Upper lobe of left lung (tissue), 6 donors: Measurements from ENCODE around the gene CAPN9. TPM values are rescaled to one million over a fixed set of nuclear protein-coding genes. Genes with fewer than 3 reads are reported as not detected.
"Not testable (repeated sequence)": the region's sequence is repeated elsewhere in the genome, so short reads cannot be mapped to it uniquely, and the experiment has no call there.

ENCODE experiments used
- ATAC-seq, 2 donors: fragments of 200-7000 bp; cut with Tn5 transposase; one replicate each; pipeline ENCODE4 v1.9.1; 2022; ENCODE audit warnings: mild to moderate bottlenecking in 2 of 2, moderate library complexity in 2 of 2; ENCODE audit not compliant: low FRiP score in 2 of 2
- DNase-seq, 2 donors: peaks; one replicate each; pipeline ENCODE4 v3.0.0-alpha.2; 2019 to 2020
- H3K27ac ChIP-seq, 4 donors: fragments of 200-600 bp; sonication (generic); one replicate each; pipeline ENCODE4 v1.5.1; 2016 to 2019
- H3K27me3 ChIP-seq, 4 donors: fragments of 200-600 bp; sonication (generic); one replicate each; pipeline ENCODE4 v1.5.1; 2017 to 2019
- H3K36me3 ChIP-seq, 4 donors: fragments of 200-600 bp; sonication (generic); one replicate each; pipeline ENCODE4 v1.5.1; 2016 to 2019
- H3K4me1 ChIP-seq, 4 donors: fragments of 200-600 bp; sonication (generic); one replicate each; pipeline ENCODE4 v1.5.1; 2018 to 2019
- H3K4me3 ChIP-seq, 4 donors: fragments of 200-600 bp; sonication (generic); one replicate each; pipeline ENCODE4 v1.5.1; 2017 to 2019; ENCODE audit warnings: mild to moderate bottlenecking in 2 of 4, moderate library complexity in 1 of 4
- H3K9me3 ChIP-seq, 4 donors: fragments of 200-600 bp; sonication (generic); one replicate each; pipeline ENCODE4 v1.5.1; 2018 to 2019
- EP300 ChIP-seq, 4 donors: sonication (generic); formaldehyde crosslinking; IDR thresholded peaks; one replicate each; pipeline ENCODE4 v1.5.1; 2017; ENCODE audit warnings: antibody characterized with exemption in 4 of 4, control low read depth in 2 of 4
- POLR2A ChIP-seq, 4 donors: fragments of 450-650 bp; IDR thresholded peaks; one replicate each; pipeline ENCODE4 v1.5.1; 2016 to 2017; ENCODE audit warnings: antibody characterized with exemption in 4 of 4, mild to moderate bottlenecking in 2 of 4
- POLR2AphosphoS5 ChIP-seq, 2 donors: sonication (generic); formaldehyde crosslinking; IDR thresholded peaks; one replicate each; pipeline ENCODE4 v1.5.1; 2017; ENCODE audit warnings: antibody characterized with exemption in 2 of 2
- WGBS, 2 donors: methylation state at CpG; one replicate each; pipeline ENCODE4 v1.1.5; 2017 to 2018; 5-methylcytosine and 5-hydroxymethylcytosine counted together
- total RNA-seq, 6 donors: library from RNA; depleted of rRNA in 4 of 6; stranded (reverse); fragments of >200 nt in 4 of 6; gene quantifications; one replicate each; pipeline versions ENCODE4 v1.1.0 to v1.2.1, GENCODE V29; 2016 to 2021
- TF ChIP-seq, protein P1 (sequence below), 6 experiments: fragments of 450-650 bp in 4 of 6; fragments of 200-600 bp in 2 of 6; sonication (generic) in 2 of 6; IDR thresholded peaks; one replicate each; pipeline ENCODE4 v1.5.1; 2016 to 2019; ENCODE audit warnings: antibody characterized with exemption in 6 of 6
- donor health status: DM: no; HTN: no; CAD: no; lungs with moderate emphysema.
- donor health status: DM: no; HTN: yes; CAD: no; lungs with severe emphysema.

Gene CAPN9
- total RNA-seq, 6 donors from 2014 or later, result 8.0 to 29.0 (median 19.6) TPM

DNA sequence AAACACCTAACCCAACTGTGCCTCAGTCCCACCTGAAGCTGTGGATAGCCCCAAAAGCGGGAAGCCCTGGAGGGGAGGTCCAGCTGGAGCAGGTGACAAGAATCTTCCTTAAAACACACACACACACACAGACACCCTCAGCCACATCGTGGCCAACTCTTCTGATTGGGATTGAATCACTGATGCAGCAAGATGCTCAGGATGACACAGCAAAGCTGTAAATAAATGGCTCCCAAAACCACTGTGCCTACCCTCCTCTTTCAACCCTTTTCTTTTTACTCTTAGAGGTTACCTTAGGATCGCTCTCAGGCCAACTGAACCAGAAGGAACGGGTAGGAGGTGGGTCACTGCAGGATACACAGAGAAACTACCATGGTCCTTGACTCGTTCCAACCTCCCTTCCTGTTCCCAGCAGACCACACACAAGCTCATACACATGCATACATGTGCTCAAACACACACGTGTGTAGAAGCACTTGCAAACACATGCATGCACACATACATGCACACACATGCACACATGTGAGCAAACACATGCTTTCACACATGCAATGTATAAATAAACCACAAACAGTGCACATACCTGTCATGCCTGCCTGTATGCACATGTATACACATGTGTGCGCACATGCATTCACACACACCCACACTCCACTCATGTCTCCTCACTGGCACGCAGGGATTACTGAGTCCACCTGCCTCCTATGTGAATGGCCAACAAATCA lies 14.4 kb downstream of the CAPN9 start:
- Histone ChIP-seq H3K4me3 (no peak overlapping the region), H3K27me3 (no peaks in the 10 kb centered on the region), H3K4me1 (no peaks in the 10 kb centered on the region), H3K36me3 (no peaks in the 10 kb centered on the region), H3K27ac (no peak overlapping the region), H3K9me3 (no peaks in the 10 kb centered on the region)
- TF ChIP-seq, protein P1, sequence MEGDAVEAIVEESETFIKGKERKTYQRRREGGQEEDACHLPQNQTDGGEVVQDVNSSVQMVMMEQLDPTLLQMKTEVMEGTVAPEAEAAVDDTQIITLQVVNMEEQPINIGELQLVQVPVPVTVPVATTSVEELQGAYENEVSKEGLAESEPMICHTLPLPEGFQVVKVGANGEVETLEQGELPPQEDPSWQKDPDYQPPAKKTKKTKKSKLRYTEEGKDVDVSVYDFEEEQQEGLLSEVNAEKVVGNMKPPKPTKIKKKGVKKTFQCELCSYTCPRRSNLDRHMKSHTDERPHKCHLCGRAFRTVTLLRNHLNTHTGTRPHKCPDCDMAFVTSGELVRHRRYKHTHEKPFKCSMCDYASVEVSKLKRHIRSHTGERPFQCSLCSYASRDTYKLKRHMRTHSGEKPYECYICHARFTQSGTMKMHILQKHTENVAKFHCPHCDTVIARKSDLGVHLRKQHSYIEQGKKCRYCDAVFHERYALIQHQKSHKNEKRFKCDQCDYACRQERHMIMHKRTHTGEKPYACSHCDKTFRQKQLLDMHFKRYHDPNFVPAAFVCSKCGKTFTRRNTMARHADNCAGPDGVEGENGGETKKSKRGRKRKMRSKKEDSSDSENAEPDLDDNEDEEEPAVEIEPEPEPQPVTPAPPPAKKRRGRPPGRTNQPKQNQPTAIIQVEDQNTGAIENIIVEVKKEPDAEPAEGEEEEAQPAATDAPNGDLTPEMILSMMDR (IDR thresholded peaks at IDR 0.05), result no peak
- TF ChIP-seq EP300 (IDR thresholded peaks at IDR 0.05) (no peak), POLR2A (IDR thresholded peaks at IDR 0.05) (no peak), POLR2AphosphoS5 (IDR thresholded peaks at IDR 0.05) (no peak)
- DNase-seq, result no peak
- WGBS, 2 donors, result 72 to 82% methylated on average over 7 to 8 of the region's 8 CpGs
- no peak for ATAC-seq

DNA sequence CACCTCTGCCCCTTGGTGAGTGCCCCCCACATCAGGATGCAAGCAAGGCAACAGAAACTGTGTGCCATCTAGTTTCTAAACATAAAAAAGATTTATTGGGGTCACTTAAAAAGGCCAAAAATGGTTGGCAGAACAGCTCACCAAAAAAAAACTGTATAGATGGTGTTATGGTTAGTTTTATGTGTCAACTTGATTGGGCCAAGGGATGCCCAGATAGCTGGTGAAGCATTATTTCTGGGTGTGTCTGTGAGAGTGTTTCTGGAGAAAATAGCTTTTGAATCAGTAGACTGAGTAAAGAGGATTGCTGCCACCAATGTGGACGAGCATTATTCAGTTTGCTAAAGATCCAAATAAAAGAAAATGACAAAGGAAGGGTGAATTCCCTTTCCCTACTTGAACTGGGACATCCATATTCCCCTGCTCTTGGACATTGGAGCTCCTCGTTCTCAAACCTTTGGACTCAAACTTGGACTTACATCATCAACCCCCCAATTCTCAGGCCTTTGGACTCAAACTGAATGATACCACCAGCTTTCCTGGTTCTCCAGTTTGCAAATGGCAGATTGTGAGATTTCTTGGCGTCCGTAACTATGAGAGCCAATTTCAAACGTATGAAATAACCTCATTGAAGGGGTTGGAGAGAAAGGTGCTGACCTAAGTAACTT lies 16.9 kb downstream of the CAPN9 start:
- TF ChIP-seq EP300 (IDR thresholded peaks at IDR 0.05), result no peak
- no peak for TF ChIP-seq POLR2A (IDR thresholded peaks at IDR 0.05)
- TF ChIP-seq, protein P1 (IDR thresholded peaks at IDR 0.05), result no peak
- TF ChIP-seq POLR2AphosphoS5 (IDR thresholded peaks at IDR 0.05), result no peak

GRCh38 chr1:230766318-230766717 lies 19.1 kb downstream of the CAPN9 start:
- H3K9me3 ChIP-seq, result no peaks in the 10 kb centered on the region
- H3K36me3 ChIP-seq, result no peaks in the 10 kb centered on the region
- no peak for DNase-seq
- WGBS, 2 donors, result 91 to 92% methylated on average over 3 of the region's 3 CpGs
- H3K27ac ChIP-seq, result no peak overlapping the region
- H3K4me1 ChIP-seq, result peaks cover 0 to 6% (median 2%) of the 10 kb centered on the region in 4 donors
- TF ChIP-seq, protein P1 (IDR thresholded peaks at IDR 0.05), result no peak
- TF ChIP-seq POLR2AphosphoS5 (IDR thresholded peaks at IDR 0.05), result no peak
- no peak for TF ChIP-seq EP300 (IDR thresholded peaks at IDR 0.05)
- no peak for TF ChIP-seq POLR2A (IDR thresholded peaks at IDR 0.05)
- no peak overlapping the region for H3K4me3 ChIP-seq
- ATAC-seq, result no peak
- no peaks in the 10 kb centered on the region for H3K27me3 ChIP-seq

More for the DNA sequence above, 16.9 kb downstream of the CAPN9 start:
- H3K36me3 ChIP-seq, result no peaks in the 10 kb centered on the region
- H3K9me3 ChIP-seq, result no peaks in the 10 kb centered on the region
- ATAC-seq, result no peak
- DNase-seq, result no peak
- H3K4me3 ChIP-seq, result no peak overlapping the region
- 87 to 89% methylated on average over 5 of the region's 5 CpGs for WGBS, 2 donors
- H3K27ac ChIP-seq, result no peak overlapping the region
- peaks cover 0 to 4% (median 2%) of the 10 kb centered on the region in 4 donors for H3K4me1 ChIP-seq
- no peaks in the 10 kb centered on the region for H3K27me3 ChIP-seq

DNA sequence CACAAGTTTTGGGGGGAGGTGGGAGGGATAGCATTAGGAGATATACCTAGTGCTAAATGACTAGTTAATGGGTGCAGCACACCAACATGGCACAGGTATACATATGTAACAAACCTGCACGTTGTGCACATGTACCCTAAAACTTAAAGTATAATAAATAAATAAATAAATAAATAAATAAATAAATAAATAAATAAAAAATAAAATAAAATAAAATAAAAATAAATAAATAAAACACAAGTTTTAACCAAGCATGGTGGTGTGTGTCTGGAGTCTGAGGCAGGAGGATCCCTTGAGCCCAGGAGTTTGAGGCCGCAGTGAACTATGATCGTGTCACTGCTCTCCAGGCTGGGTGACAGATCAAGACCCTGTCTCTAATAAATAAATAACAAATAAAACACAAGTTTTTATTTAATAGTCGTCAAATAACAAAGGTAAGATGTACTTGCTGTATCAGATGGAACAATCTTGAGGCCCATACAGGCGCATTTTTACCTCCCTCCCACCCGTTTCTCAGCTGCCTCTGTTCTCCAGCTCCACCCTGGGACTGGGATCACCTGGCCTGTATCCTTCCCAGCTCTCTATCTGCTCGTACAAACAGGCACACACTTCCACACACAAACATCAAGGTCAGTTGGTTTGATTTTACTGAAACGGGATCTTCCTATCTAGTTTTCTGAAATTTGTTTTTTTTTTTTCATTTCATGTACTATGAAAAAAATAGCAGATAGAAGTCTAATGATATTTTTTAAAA lies 20.8 kb downstream of the CAPN9 start:
- not testable (repeated sequence) for H3K4me1 ChIP-seq, H3K27me3 ChIP-seq, H3K4me3 ChIP-seq, H3K36me3 ChIP-seq, DNase-seq, H3K27ac ChIP-seq, ATAC-seq, H3K9me3 ChIP-seq
- WGBS, 2 donors, result 77 to 82% methylated on average over 8 of the region's 8 CpGs

DNA sequence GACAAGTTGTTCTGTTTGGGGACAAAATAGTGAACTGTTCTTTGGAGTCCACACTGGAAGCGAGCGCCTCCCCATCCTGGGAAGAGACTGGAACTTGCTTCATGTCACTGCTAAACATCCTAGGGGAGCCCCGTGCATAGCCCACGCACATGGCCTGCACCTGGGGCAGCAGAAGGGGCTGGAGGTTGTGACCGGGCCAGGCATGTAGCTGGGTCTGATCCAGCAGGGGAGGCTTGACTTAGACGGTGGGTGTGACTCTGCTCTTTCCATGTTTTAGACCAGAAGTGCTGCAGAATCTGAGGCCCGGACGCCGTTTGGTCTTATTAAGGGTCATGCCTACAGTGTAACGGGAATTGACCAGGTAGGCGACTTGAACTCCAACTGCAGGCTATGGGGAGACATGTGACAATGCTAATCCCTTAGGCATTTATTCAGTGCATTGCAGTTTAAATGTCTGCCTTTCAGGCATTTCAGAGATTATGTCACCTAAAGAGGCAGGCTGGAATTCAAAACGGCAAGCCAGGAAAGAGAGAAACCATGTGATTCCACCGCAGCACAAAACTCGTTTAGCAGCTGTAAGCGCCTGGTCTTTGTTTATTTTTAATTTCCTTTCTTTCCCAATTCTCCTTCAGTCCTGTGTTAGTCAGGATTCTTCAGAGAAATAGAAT lies 21.8 kb downstream of the CAPN9 start:
- peak; percentile 17 to 36 for ATAC-seq
- Histone ChIP-seq H3K27ac (peak overlapping the region in 2 of 4 donors; percentile 2 to 69), H3K27me3 (no peaks in the 10 kb centered on the region), H3K4me3 (no peak overlapping the region), H3K4me1 (peaks cover 0 to 6% (median 2%) of the 10 kb centered on the region in 4 donors), H3K36me3 (no peaks in the 10 kb centered on the region), H3K9me3 (no peaks in the 10 kb centered on the region)
- DNase-seq, result peak in 1 of 2 donors; percentile 57
- 47 to 49% methylated on average over 15 of the region's 15 CpGs for WGBS, 2 donors
- TF ChIP-seq, protein P1 (IDR thresholded peaks at IDR 0.05), result no peak
- TF ChIP-seq EP300 (IDR thresholded peaks at IDR 0.05) (no peak), POLR2AphosphoS5 (IDR thresholded peaks at IDR 0.05) (no peak), POLR2A (IDR thresholded peaks at IDR 0.05) (no peak)
